ENCODE data around the gene MNT.
"Not testable (repeated sequence)": the region's sequence is repeated elsewhere in the genome, so short reads cannot be mapped to it uniquely, and the experiment has no call there.

Gene MNT
- 4.0 to 41.2 (median 16.2) reads per million in 17 experiments for total RNA-seq

- DNase-seq: peak; percentile 98 to 99 (median 98)
These were observed at the start of gene MNT for GRCh38 chr17:2400877-2401425. Gene MNT, minus strand, starts transcription at chr17:2401060. Its CDS starts 348 bp downstream, at chr17:2400712.

DNA sequence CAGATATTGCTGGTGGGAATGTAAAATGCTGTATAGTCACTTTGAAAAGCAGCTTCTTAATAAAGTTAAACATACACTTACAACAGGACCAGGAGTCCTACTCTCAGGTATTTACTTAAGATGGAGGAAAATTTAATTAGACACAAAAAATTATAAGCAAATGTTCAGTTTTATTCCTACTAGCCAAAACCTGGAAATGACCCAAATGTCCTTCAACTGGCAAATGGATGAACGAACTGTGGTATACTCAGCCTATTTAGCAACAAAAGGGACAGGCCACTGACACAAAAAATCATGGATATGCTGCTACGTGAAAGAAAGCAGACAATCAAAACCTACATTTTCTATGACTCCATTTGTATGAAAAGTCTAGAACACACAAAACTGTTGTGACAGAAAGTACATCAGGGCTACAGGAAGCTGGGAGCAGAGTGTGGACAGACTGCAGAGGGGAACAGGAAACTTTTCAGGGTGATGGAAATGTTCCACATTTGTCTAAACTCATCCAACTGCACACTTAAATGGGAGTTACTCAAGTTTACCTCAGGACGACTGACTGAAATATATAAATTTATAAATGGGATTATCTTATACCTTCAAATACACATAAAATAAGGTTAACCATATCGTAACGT lies 49.3 kb upstream of the MNT start:
- peak in 2 of 4 experiments; percentile 9 to 18 for DNase-seq

DNA sequence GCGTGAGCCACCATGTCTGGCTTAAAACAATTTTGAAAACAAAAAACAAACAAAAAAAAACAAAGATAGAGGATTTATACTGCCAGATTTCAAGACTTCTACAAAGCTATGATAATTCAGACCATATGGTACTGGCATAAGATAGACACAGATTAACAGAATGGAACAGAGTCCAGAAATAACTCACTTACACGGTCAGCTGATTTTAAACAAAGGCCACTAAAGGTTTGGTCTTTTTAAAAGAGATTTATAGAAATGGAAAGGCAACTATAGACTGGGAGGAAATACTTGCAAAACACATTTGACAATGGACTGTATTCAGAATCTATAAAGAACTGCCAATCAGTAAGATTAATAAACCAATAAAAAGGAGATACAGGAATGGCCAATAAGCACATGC lies 48.6 kb upstream of the MNT start:
- no peak for DNase-seq

GRCh38 chr17:2447479-2447878 lies 46.6 kb upstream of the MNT start:
- not testable (repeated sequence) for DNase-seq

DNA sequence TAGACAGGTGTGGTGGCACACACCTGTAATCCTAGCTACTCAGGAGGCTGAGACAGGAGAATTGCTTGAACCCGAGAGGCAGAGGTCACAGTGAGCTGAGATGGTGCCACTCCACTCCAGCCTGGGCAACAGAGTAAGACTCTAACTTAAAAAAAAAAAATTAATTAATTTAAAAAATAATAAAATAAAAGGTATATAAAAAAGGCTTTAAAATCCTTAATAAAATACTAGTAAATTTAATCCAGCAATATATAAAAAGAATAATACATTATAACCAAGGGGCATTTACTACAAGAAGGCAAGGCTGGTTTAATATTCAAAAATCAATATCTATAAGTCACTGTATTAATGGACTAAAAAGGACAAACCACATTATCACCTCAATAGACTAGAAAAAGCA lies 44.8 kb upstream of the MNT start:
- DNase-seq: no peak

DNA sequence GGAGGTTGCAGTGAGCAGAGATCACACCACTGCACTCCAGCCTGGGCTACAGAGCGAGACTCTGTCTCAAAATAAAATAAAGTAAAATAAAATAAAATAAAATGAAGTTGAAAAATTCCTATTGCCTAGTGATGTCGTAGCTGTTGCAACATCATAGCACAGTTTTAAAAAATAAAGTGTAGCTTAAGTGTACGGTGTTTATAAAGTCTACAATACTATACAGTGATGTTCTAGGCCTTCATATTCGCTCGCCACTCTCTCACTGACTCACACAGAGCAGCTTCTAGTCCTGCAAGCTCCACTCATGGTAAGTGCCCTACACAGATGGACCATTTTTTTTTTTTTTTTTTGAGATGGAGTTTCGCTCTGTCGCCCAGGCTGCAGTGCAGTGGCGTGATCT lies 43.5 kb upstream of the MNT start:
- no peak for DNase-seq

DNA sequence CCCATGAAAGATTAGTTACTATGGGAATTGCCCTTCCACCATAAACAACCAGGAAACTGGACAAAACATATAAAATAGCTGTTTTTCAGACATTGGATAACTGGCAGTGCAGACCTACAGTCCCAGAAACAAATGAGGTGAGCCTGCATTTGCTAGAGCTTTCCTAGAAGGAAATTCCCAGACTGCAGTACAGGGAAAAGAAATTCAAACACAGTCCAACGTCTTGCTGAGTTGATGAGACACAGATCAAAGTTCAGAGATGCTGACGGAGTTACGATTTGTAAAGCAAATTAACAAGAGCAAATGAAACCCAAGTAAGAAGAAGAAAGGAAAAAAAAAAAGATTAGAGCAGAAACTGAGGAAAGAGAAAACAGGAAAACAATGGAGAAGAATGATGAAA lies 41.3 kb upstream of the MNT start:
- DNase-seq: no peak

DNA sequence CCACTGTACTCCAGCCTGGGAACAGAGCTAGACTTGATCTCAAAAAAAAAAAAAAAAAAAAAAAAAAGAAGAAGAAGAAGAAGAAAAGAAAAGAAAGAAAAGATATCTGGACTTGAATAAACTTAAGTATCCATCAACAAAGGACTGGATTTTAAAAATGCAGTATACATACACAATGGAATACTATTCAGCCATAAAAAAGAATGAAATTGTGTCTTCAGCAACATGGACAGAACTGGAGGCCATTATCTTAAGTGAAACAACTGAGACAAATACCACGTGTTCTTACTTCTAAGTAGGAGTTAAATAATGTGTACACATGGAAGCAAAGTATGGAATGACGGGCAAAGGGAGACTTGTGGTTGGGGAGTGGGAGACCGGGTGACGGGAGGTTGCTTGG lies 40.1 kb upstream of the MNT start:
- DNase-seq: no peak

DNA sequence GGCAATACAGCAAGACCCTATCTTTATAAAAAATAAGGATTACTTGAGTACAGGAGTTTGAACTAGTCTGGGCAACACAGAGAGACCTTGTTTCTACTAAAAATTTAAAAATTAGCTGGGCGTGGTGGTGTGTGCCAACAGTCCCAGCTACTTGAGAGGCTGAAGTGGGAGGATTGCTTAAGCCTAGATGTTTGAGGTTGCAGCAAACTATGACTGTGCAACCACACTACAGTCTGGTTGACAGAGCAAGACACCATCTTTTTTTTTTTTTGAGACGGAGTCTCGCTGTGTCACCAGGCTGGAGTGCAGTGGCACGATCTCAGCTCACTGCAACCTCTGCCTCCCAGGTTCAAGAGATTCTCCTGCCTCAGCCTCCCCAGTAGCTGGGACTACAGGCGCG lies 39.1 kb upstream of the MNT start:
- peak; percentile 77 to 94 (median 87) for DNase-seq

- peak; percentile 75 to 88 (median 86) for DNase-seq
These were observed 38.0 kb upstream of the MNT start for GRCh38 chr17:2438823-2439222.

- no peak for DNase-seq
These were observed 35.6 kb upstream of the MNT start for GRCh38 chr17:2436316-2436905.

DNA sequence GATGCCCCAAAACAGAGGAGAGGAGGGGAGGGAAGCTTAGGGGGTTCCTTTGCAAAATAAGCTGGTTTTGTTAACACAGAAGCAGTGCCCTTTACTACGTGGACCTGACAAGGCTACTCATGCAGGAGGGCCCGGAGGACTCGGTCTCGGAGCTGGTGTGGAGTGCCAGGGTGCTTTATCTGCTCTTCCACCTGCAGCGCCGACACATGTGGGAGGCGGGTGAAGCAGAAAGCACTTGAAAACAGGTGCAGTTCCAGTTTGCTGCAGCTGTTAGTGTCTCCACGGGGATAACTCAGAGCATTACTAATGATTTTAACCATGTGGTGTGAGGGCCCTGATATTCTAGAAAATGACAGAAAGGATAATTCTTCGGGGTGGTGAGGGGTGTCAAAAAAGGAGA lies 35.0 kb upstream of the MNT start:
- DNase-seq: no peak

DNA sequence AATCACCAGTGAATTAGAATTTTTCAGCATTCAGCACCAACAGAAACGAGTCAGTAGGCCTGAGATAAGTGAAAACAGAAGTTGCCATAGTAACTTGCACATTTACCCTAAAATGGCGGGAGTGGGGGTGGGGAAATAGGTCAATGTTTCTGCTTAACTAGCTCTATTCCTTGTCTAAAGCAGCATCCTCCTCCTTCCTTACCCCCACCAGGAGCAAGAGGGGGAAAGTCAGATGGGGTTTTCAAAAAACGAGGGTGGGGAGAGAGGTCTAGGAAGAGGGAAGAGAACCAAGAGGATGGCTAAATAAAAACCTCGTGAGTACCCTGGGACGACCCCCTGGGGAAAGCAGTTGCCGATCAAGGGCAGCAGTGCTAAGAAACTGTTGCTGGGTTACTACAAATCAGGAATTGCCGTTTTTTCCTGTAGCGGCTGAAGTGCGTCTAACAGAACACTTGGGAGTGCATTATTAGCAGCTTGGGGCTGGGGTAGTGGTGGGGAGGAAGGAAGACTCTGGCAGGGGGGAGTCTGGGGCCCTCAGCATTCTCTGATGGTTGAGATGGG lies 34.4 kb upstream of the MNT start:
- peak in 1 of 4 experiments; percentile 15 for DNase-seq

- DNase-seq: peak in 3 of 4 experiments; percentile 24 to 43 (median 26)
These were observed 32.8 kb upstream of the MNT start for GRCh38 chr17:2433696-2434095.

DNA sequence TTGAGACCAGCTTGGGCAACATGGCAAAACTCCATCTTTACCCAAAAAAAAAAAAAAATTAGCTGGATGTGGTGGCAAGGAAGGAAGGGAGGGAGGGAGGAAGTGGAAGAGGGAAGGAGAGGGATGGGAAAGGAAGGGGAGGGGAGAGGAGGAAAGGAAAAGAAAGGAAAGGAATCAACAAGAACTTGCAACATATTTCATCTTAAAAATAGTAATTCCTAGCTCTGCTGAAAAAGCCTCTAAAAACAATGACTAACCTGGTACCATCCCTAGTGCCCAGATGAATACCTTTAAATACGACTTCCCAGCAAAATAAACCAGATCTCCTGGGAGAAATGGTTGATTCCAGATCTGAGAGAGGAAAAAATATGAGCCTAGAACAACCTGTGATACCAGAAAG lies 27.1 kb upstream of the MNT start:
- DNase-seq: no peak

DNA sequence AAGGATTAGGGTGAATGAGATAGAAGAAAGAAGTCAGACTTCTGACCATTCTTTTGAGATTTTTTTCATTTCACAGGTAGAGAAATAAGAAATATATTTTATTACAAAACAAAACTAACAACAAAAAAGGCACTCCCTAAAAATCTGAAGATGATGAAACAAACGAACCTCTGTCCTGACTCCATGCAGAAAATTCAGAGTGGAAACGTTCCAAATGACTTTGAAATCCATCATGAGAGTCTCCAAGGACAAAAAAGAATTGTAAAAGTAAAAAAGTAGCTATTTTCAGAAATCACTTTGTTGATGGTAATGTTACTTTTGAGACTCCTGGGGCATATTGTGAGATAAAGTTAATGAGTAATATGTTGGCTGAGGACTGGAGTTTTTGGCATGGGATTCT lies 26.4 kb upstream of the MNT start:
- DNase-seq: no peak

- no peak for DNase-seq
These were observed 22.4 kb upstream of the MNT start for GRCh38 chr17:2423271-2423670.

DNA sequence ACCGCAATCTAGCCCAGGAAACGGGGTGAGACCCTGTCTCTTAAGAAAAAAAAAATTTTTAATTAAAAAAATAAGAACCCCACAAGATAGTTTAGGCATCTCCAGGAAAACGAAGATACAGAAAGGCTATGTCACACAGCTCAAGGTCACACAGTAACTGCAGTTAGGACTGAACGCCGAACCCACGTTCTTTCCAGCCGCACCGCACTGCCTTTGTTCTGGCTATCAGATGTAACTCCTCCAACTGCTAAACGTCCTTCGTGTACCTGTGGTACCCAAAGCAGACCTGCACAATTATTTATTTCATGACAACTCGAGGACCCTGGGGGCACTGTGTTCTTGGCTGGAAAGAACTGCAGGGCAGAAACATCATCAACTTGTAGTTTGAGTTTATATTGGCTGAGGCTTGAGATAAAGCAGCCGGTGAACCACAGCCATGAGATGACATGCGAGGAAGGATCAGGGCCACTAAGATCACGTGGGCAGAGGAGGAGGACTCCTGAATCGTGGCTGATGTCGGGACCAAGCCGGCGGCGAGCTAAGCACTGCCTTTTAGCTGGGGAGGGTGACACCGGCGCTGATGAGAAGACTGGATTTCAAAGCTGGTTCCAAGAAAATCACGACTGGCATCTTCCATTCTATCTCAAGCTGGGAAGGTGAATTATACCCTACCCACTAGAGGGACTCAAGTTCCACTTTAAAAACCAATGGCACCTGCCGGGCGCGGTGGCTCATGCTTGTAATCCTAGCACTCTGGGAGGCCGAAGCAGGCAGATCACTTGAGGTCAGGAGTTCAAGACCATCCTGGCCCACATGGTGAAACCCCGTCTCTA lies 20.7 kb upstream of the MNT start:
- DNase-seq: no peak

- no peak for DNase-seq
These were observed 19.3 kb upstream of the MNT start for GRCh38 chr17:2420176-2420575.

GRCh38 chr17:2419486-2419885 lies 18.6 kb upstream of the MNT start:
- DNase-seq: no peak

GRCh38 chr17:2418572-2418971 lies 17.7 kb upstream of the MNT start:
- DNase-seq: no peak

- DNase-seq: peak; percentile 91 to 96 (median 93)
These were observed 15.3 kb upstream of the MNT start for GRCh38 chr17:2416010-2416734.
